Measurements from ENCODE around the gene NHEJ1. TPM values are rescaled to one million over a fixed set of nuclear protein-coding genes. Genes with fewer than 3 reads are reported as not detected.

Gene NHEJ1
- total and polyA plus RNA-seq, 4 donors = 9.8 to 12.7 (median 11.1) TPM

GRCh38 chr2:219168526-219168925 lies 7.9 kb upstream of the NHEJ1 start:
- WGBS (ENCODE audit: insufficient coverage) = 38% methylated on average over 3 of the region's 6 CpGs
- Histone ChIP-seq H3K4me1 (ENCODE audit: control insufficient read depth, insufficient read depth, low read length) (no peaks in the 10 kb centered on the region), H3K4me3 (ENCODE audit: low read depth, low read length) (no peak overlapping the region), H3K27ac (ENCODE audit: low read depth, low read length) (no peak overlapping the region), H3K9me3 (ENCODE audit: control insufficient read depth, insufficient read depth, low read length) (no peaks in the 10 kb centered on the region), H3K27me3 (ENCODE audit: control insufficient read depth, insufficient read depth, low read length) (no peaks in the 10 kb centered on the region), H3K36me3 (ENCODE audit: control insufficient read depth, insufficient read depth, low read length) (peaks cover 23% of the 10 kb centered on the region)
- DNase-seq (ENCODE audit: low read depth in 4 of 6, low spot score in 6 of 6) = no peak

- WGBS (ENCODE audit: insufficient coverage) = 44% methylated on average over 4 of the region's 5 CpGs
- H3K9me3 ChIP-seq (ENCODE audit: control insufficient read depth, insufficient read depth, low read length) = no peaks in the 10 kb centered on the region
- peaks cover 18% of the 10 kb centered on the region for H3K36me3 ChIP-seq (ENCODE audit: control insufficient read depth, insufficient read depth, low read length)
- no peak overlapping the region for H3K4me3 ChIP-seq (ENCODE audit: low read depth, low read length)
- no peak for DNase-seq (ENCODE audit: low read depth in 4 of 6, low spot score in 6 of 6)
- no peak overlapping the region for H3K27ac ChIP-seq (ENCODE audit: low read depth, low read length)
- no peaks in the 10 kb centered on the region for H3K27me3 ChIP-seq (ENCODE audit: control insufficient read depth, insufficient read depth, low read length)
- H3K4me1 ChIP-seq (ENCODE audit: control insufficient read depth, insufficient read depth, low read length) = no peaks in the 10 kb centered on the region
Observed at GRCh38 chr2:219167997-219168396, 7.4 kb upstream of the NHEJ1 start.

DNA sequence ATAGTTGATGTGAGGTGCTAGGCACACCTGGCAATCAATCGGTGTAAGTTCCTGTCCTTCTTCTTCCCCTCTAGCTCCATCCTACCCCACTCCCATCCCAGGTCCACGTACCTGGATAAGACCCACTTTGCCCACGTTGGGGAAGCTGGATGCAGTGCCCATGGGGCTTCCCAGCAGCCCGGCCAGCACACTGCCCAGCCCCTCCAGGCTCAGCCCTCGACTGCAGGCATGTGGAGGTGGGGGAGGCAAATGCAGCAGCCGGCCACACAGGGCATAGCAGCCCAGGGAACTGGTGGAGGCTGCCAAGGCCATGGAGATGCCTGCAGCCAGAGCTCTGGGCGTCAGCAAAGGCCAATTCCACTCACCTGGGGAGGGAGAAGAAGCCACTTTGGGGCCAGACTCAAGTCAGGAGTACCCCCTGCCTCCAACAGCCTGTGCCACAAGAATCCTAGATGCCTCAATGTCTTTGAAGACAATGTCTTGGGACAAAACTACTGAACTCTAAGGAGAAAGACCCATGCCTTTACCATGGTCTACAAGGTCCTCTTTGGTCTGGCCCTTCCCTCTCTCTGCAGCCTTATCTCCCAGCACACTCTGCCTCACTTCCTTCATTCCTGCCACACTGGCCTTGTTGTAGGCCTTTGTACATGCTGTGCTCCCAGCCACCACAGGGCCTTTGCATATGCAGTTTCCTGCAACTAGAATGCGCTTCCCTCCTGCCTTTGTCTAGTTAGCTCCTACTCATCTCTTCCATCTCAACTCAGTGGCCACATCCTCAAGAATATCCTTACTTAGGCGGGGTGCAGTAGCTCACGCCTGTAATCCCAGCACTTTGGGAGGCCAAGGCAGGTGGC lies 4.7 kb upstream of the NHEJ1 start:
- WGBS (ENCODE audit: insufficient coverage) = 75% methylated on average over 8 of the region's 10 CpGs
- H3K36me3 ChIP-seq (ENCODE audit: control insufficient read depth, insufficient read depth, low read length) = peaks cover 3% of the 10 kb centered on the region
- no peak for DNase-seq (ENCODE audit: low read depth in 4 of 6, low spot score in 6 of 6)
- no peak overlapping the region for H3K4me3 ChIP-seq (ENCODE audit: low read depth, low read length)
- H3K27me3 ChIP-seq (ENCODE audit: control insufficient read depth, insufficient read depth, low read length) = no peaks in the 10 kb centered on the region
- peaks cover 5% of the 10 kb centered on the region for H3K4me1 ChIP-seq (ENCODE audit: control insufficient read depth, insufficient read depth, low read length)
- H3K27ac ChIP-seq (ENCODE audit: low read depth, low read length) = no peak overlapping the region
- no peaks in the 10 kb centered on the region for H3K9me3 ChIP-seq (ENCODE audit: control insufficient read depth, insufficient read depth, low read length)

- H3K4me1 ChIP-seq (ENCODE audit: control insufficient read depth, insufficient read depth, low read length) = peaks cover 10% of the 10 kb centered on the region
Observed at GRCh38 chr2:219163156-219163555, 2.5 kb upstream of the NHEJ1 start.

DNA sequence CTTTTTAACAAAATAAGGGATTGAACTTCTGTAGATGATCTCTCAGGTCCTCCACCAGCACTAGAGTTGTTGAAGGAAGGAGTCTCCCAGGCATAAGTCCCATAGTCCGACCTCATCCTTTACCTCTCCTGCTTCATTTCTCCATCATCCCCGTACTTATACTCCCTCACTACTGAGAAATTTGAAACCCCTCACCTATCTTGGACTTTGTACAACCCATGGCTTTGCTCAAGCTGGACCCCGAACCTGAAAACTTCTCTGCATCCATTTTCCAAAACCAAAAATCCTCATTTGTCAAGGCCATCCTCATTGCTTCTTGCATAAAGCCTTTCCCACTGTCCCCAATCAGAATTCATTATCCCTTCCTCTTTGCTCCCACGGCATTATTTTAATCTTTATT lies 482 bp upstream of the NHEJ1 start:
- peak overlapping the region; percentile 98 for H3K27ac ChIP-seq (ENCODE audit: low read depth, low read length)
- no peak for DNase-seq (ENCODE audit: low read depth in 4 of 6, low spot score in 6 of 6)
- H3K27me3 ChIP-seq (ENCODE audit: control insufficient read depth, insufficient read depth, low read length) = no peaks in the 10 kb centered on the region
- H3K4me1 ChIP-seq (ENCODE audit: control insufficient read depth, insufficient read depth, low read length) = peaks cover 10% of the 10 kb centered on the region
- H3K4me3 ChIP-seq (ENCODE audit: low read depth, low read length) = peak overlapping the region; percentile 89
- 63% methylated on average over 3 of the region's 4 CpGs for WGBS (ENCODE audit: insufficient coverage)
- no peaks in the 10 kb centered on the region for H3K36me3 ChIP-seq (ENCODE audit: control insufficient read depth, insufficient read depth, low read length)
- no peaks in the 10 kb centered on the region for H3K9me3 ChIP-seq (ENCODE audit: control insufficient read depth, insufficient read depth, low read length)

More at GRCh38 chr2:219163156-219163555, 2.5 kb upstream of the NHEJ1 start:
- H3K27ac ChIP-seq (ENCODE audit: low read depth, low read length) = no peak overlapping the region
- no peaks in the 10 kb centered on the region for H3K9me3 ChIP-seq (ENCODE audit: control insufficient read depth, insufficient read depth, low read length)
- DNase-seq (ENCODE audit: low read depth in 4 of 6, low spot score in 6 of 6) = no peak
- 88% methylated on average over 4 of the region's 6 CpGs for WGBS (ENCODE audit: insufficient coverage)
- H3K4me3 ChIP-seq (ENCODE audit: low read depth, low read length) = no peak overlapping the region
- H3K36me3 ChIP-seq (ENCODE audit: control insufficient read depth, insufficient read depth, low read length) = no peaks in the 10 kb centered on the region
- H3K27me3 ChIP-seq (ENCODE audit: control insufficient read depth, insufficient read depth, low read length) = no peaks in the 10 kb centered on the region

- Histone ChIP-seq H3K27me3 (ENCODE audit: control insufficient read depth, insufficient read depth, low read length) (no peaks in the 10 kb centered on the region), H3K27ac (ENCODE audit: low read depth, low read length) (peak overlapping the region; percentile 98), H3K36me3 (ENCODE audit: control insufficient read depth, insufficient read depth, low read length) (peaks cover 2% of the 10 kb centered on the region), H3K4me3 (ENCODE audit: low read depth, low read length) (peak overlapping the region; percentile 89), H3K4me1 (ENCODE audit: control insufficient read depth, insufficient read depth, low read length) (peaks cover 10% of the 10 kb centered on the region), H3K9me3 (ENCODE audit: control insufficient read depth, insufficient read depth, low read length) (no peaks in the 10 kb centered on the region)
- DNase-seq (ENCODE audit: low read depth in 4 of 6, low spot score in 6 of 6) = no peak
- WGBS (ENCODE audit: insufficient coverage) = 1% methylated on average over 12 of the region's 18 CpGs
Observed at GRCh38 chr2:219159771-219160185, 837 bp downstream of the NHEJ1 start.

DNA sequence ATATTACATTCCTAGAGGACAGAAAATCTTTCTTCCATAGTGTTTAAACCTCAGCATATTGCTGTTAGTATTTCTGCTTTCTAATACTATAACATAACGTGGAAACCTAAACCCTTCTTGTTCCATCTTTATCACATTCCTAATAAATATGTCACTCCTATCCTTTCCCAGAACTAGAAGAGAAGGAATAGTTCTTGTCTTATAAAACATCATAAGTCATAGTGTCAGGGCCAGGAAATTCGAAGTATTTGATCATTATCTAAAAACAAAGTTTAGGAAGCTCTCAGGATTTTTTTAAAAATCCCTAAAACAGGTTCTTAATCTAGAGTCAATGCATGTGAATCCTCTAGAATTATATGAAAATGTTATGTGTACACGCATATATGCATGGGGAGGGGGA lies 2.0 kb downstream of the NHEJ1 start:
- H3K27me3 ChIP-seq (ENCODE audit: control insufficient read depth, insufficient read depth, low read length) = no peaks in the 10 kb centered on the region
- H3K4me1 ChIP-seq (ENCODE audit: control insufficient read depth, insufficient read depth, low read length) = peaks cover 10% of the 10 kb centered on the region
- H3K36me3 ChIP-seq (ENCODE audit: control insufficient read depth, insufficient read depth, low read length) = peaks cover 3% of the 10 kb centered on the region
- H3K27ac ChIP-seq (ENCODE audit: low read depth, low read length) = no peak overlapping the region
- H3K9me3 ChIP-seq (ENCODE audit: control insufficient read depth, insufficient read depth, low read length) = no peaks in the 10 kb centered on the region
- H3K4me3 ChIP-seq (ENCODE audit: low read depth, low read length) = no peak overlapping the region
- no CpG with 5 or more reads among the region's 3 CpGs for WGBS (ENCODE audit: insufficient coverage)
- no peak for DNase-seq (ENCODE audit: low read depth in 4 of 6, low spot score in 6 of 6)

DNA sequence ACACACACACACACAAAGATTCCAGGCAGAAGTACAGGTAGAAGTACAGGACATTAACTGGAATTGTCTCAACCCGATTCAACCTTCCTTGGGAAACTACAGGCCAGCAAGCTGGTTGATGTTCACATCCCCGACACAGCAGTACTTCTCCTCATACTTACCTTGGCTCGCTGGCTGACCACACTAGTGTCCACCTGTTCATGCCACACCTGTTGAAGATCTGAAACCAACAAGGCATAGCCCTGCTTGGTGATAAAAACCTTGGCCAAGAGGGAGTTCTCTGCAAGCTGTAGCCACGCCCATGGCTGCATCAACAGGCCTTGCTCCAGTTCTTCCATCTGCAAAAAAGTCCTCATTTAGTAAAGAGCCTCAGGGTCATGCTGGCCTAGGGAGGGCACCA lies 2.6 kb downstream of the NHEJ1 start:
- no peaks in the 10 kb centered on the region for H3K27me3 ChIP-seq (ENCODE audit: control insufficient read depth, insufficient read depth, low read length)
- H3K27ac ChIP-seq (ENCODE audit: low read depth, low read length) = no peak overlapping the region
- 93% methylated on average over 4 of the region's 4 CpGs for WGBS (ENCODE audit: insufficient coverage)
- H3K36me3 ChIP-seq (ENCODE audit: control insufficient read depth, insufficient read depth, low read length) = peaks cover 6% of the 10 kb centered on the region
- H3K4me1 ChIP-seq (ENCODE audit: control insufficient read depth, insufficient read depth, low read length) = peaks cover 10% of the 10 kb centered on the region
- H3K4me3 ChIP-seq (ENCODE audit: low read depth, low read length) = no peak overlapping the region
- no peaks in the 10 kb centered on the region for H3K9me3 ChIP-seq (ENCODE audit: control insufficient read depth, insufficient read depth, low read length)
- DNase-seq (ENCODE audit: low read depth in 4 of 6, low spot score in 6 of 6) = no peak

GRCh38 chr2:219157396-219157795 lies 3.2 kb downstream of the NHEJ1 start:
- WGBS (ENCODE audit: insufficient coverage) = 98% methylated on average over 5 of the region's 8 CpGs
- H3K4me1 ChIP-seq (ENCODE audit: control insufficient read depth, insufficient read depth, low read length) = peaks cover 10% of the 10 kb centered on the region
- H3K27ac ChIP-seq (ENCODE audit: low read depth, low read length) = no peak overlapping the region
- H3K9me3 ChIP-seq (ENCODE audit: control insufficient read depth, insufficient read depth, low read length) = no peaks in the 10 kb centered on the region
- no peak for DNase-seq (ENCODE audit: low read depth in 4 of 6, low spot score in 6 of 6)
- no peak overlapping the region for H3K4me3 ChIP-seq (ENCODE audit: low read depth, low read length)
- H3K27me3 ChIP-seq (ENCODE audit: control insufficient read depth, insufficient read depth, low read length) = no peaks in the 10 kb centered on the region
- H3K36me3 ChIP-seq (ENCODE audit: control insufficient read depth, insufficient read depth, low read length) = peaks cover 6% of the 10 kb centered on the region

GRCh38 chr2:219155054-219155644 lies 5.5 kb downstream of the NHEJ1 start:
- Histone ChIP-seq H3K36me3 (ENCODE audit: control insufficient read depth, insufficient read depth, low read length) (peaks cover 6% of the 10 kb centered on the region), H3K4me3 (ENCODE audit: low read depth, low read length) (no peak overlapping the region), H3K9me3 (ENCODE audit: control insufficient read depth, insufficient read depth, low read length) (no peaks in the 10 kb centered on the region), H3K27me3 (ENCODE audit: control insufficient read depth, insufficient read depth, low read length) (no peaks in the 10 kb centered on the region), H3K27ac (ENCODE audit: low read depth, low read length) (no peak overlapping the region), H3K4me1 (ENCODE audit: control insufficient read depth, insufficient read depth, low read length) (peaks cover 4% of the 10 kb centered on the region)
- 0% methylated on average over 1 of the region's 4 CpGs for WGBS (ENCODE audit: insufficient coverage)
- DNase-seq (ENCODE audit: low read depth in 4 of 6, low spot score in 6 of 6) = peak; percentile 43 to 96 (median 78)
